ENCODE data around the gene ALMS1.

DNA sequence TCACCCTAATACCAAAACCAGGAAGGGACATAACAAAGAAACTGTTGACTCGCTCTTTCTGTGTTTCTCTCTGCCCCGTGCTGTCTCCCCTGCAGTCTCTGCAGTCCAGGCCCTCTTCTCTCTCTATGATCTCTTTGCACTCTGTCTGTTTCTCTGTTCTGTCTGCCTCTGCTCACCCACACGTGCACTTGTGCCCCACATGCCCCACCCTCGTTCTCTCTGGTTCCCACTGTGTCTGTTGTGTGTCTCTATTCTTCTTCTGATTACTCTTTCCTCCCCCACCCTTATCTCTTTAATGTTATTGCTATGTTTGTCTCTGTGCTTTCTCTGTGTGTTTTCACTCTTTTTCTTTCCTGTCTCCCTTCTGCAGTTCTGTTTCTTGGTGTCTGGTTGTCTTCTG lies 202.5 kb downstream of the ALMS1 start:
- TF ChIP-seq CTCF (optimal IDR thresholded peaks at IDR 0.05 in 1 of 3, IDR thresholded peaks at IDR 0.05 in 1 of 3, conservative IDR thresholded peaks at IDR 0.05 in 1 of 3; ENCODE audit: extremely low read depth in 1 of 3, insufficient read depth in 2 of 3, low read length in 3 of 3) (no peak), EZH2 (IDR thresholded peaks at IDR 0.05; ENCODE audit: low read length) (no peak)

Data from keratinocyte (primary cell).